Endothelial cell of umbilical vein (primary cell): Measurements from ENCODE around the gene GAR1. TPM values are rescaled to one million over a fixed set of nuclear protein-coding genes. Genes with fewer than 3 reads are reported as not detected.

Source experiments
- BruUV-seq: library from RNA; stranded (reverse); fragments of 400-500 nt; replicated peaks from 2 replicates; lab custom pipeline; 2021; lab: Mats Ljungman, UMichigan
- CTCF ChIA-PET: fragments of 300-600, 350-600 bp; sonication (Branson Sonifier 250); formaldehyde crosslinking; loops from one replicate; lab custom pipeline; 2021; ENCODE audit warnings: antibody characterized with exemption, inconsistent platforms; lab: Charles Lee
- POLR2A ChIA-PET: fragments of 300-600, 350-600 bp; sonication (Branson Sonifier 250); formaldehyde crosslinking; loops from one replicate; lab custom pipeline; 2021; ENCODE audit warnings: antibody characterized with exemption, inconsistent platforms; lab: Charles Lee
- DNase-seq: peaks from one replicate; pipeline ENCODE4 v3.0.0-alpha.2; 2011; ENCODE audit warnings: low read depth, low spot score
- FAIRE-seq: peaks from 2 replicates; lab custom pipeline; 2011; peaks lifted over from hg19 to GRCh38; lab: Jason Lieb, UNC
- H2AFZ ChIP-seq: 2 replicates; pipeline ENCODE4 v1.6.0; 2012; ENCODE audit warnings: low read depth, low read length, control low read depth, inconsistent platforms
- H3K27ac ChIP-seq: 2 replicates; pipeline ENCODE4 v1.5.1; 2011; ENCODE audit warnings: low read depth, mild to moderate bottlenecking, control low read depth, low read length, moderate library complexity; ENCODE audit not compliant: insufficient read depth
- H3K27me3 ChIP-seq, 2 experiments: 2 replicates each; pipeline versions ENCODE4 v1.6.0 to v1.6.1; 2011; ENCODE audit warnings: low read length in 2 of 2, mixed read lengths in 1 of 2; ENCODE audit not compliant: control insufficient read depth in 2 of 2, insufficient read depth in 2 of 2
- H3K36me3 ChIP-seq, 2 experiments: 2 replicates in 1 of 2; 3 replicates in 1 of 2; pipeline ENCODE4 v1.5.1; 2011; ENCODE audit warnings: low read length in 2 of 2, mild to moderate bottlenecking in 1 of 2, moderate library complexity in 1 of 2; ENCODE audit not compliant: control insufficient read depth in 2 of 2, insufficient read depth in 2 of 2; ENCODE audit errors: extremely low read depth in 1 of 2
- H3K4me1 ChIP-seq: 3 replicates; pipeline ENCODE4 v1.5.1; 2011; ENCODE audit warnings: mild to moderate bottlenecking, low read length; ENCODE audit not compliant: control insufficient read depth, insufficient read depth; ENCODE audit errors: extremely low read depth
- H3K4me2 ChIP-seq: 2 replicates; pipeline ENCODE4 v1.6.1; 2011; ENCODE audit warnings: low read length, control low read depth, mixed read lengths; ENCODE audit not compliant: insufficient read depth
- H3K4me3 ChIP-seq, 3 experiments: fragments of 200-600 bp in 1 of 3; sonication (generic), shearing (Covaris generic) in 1 of 3; replicated peaks in 1 of 3; 2 replicates each; pipeline ENCODE4 v1.5.1; 2011 to 2016; ENCODE audit warnings: control low read depth in 3 of 3, low read length in 3 of 3, mild to moderate bottlenecking in 2 of 3, inconsistent platforms in 1 of 3, low read depth in 1 of 3, moderate library complexity in 1 of 3; ENCODE audit not compliant: insufficient read depth in 1 of 3
- H3K79me2 ChIP-seq: 2 replicates; pipeline ENCODE4 v1.6.0; 2012; ENCODE audit warnings: low read length, inconsistent platforms; ENCODE audit not compliant: control insufficient read depth, insufficient read depth
- H3K9ac ChIP-seq: replicated peaks from 2 replicates; pipeline ENCODE3; 2011; ENCODE audit warnings: low read length, control low read depth; ENCODE audit not compliant: insufficient read depth; ENCODE audit errors: extremely low read depth
- H3K9me1 ChIP-seq: replicated peaks from 3 replicates; pipeline ENCODE4 v1.6.0; 2011; ENCODE audit warnings: mild to moderate bottlenecking, low read length; ENCODE audit not compliant: control insufficient read depth, insufficient read depth; ENCODE audit errors: extremely low read depth
- H3K9me3 ChIP-seq: replicated peaks from 2 replicates; pipeline ENCODE4 v1.5.1; 2012; ENCODE audit warnings: low read length, inconsistent platforms; ENCODE audit not compliant: control insufficient read depth, insufficient read depth
- H4K20me1 ChIP-seq: replicated peaks from 2 replicates; pipeline ENCODE3; 2011; ENCODE audit warnings: mild to moderate bottlenecking, low read length; ENCODE audit not compliant: control insufficient read depth, insufficient read depth; ENCODE audit errors: extremely low read depth
- EZH2 ChIP-seq: IDR thresholded peaks from 2 replicates; pipeline ENCODE4 v1.6.1; 2012; ENCODE audit warnings: borderline replicate concordance, low read depth, mild to moderate bottlenecking, moderate library complexity, low read length, inconsistent platforms; ENCODE audit not compliant: severe bottlenecking
- FOS ChIP-seq: IDR thresholded peaks from 2 replicates; pipeline ENCODE4 v1.6.1; 2011; ENCODE audit warnings: mild to moderate bottlenecking, low read length, moderate library complexity, borderline replicate concordance; ENCODE audit not compliant: insufficient read depth
- GATA2 ChIP-seq: IDR thresholded peaks from 2 replicates; pipeline ENCODE4 v1.7.0; 2011; ENCODE audit warnings: low read depth, mild to moderate bottlenecking, moderate library complexity, mixed read lengths, low read length; ENCODE audit not compliant: insufficient read length, insufficient read depth
- JUN ChIP-seq: IDR thresholded peaks from 2 replicates; pipeline ENCODE4 v1.6.1; 2011; ENCODE audit warnings: borderline replicate concordance, low read depth; ENCODE audit not compliant: insufficient read length, insufficient read depth
- MAX ChIP-seq: IDR thresholded peaks from 2 replicates; pipeline ENCODE4 v1.6.1; 2011; ENCODE audit not compliant: insufficient read depth, insufficient read length
- MYC ChIP-seq: IDR thresholded peaks from one replicate; pipeline ENCODE4 v1.6.1; 2011; ENCODE audit warnings: mild to moderate bottlenecking, low read depth, low read length
- POLR2A ChIP-seq: IDR thresholded peaks from 2 replicates; pipeline ENCODE4 v1.6.1; 2012; ENCODE audit warnings: low read depth, mild to moderate bottlenecking, control low read depth, low read length
- POLR2AphosphoS5 ChIP-seq: IDR thresholded peaks from 2 replicates; pipeline ENCODE4 v1.6.1; 2012; ENCODE audit warnings: low read depth, mild to moderate bottlenecking, control low read depth, low read length, moderate library complexity; ENCODE audit not compliant: insufficient read depth
- dilution Hi-C: fragments of 300-500 bp; cut with MboI; formaldehyde crosslinking; loops from one replicate; pipeline ENCODE4 v1.15.0; 2019; ENCODE audit warnings: low sequenced_read_pairs; ENCODE audit not compliant: extremely low pct_ligation_motif_present
- intact Hi-C: fragments of 100-400 bp; cut with micrococcal nuclease; formaldehyde crosslinking; loops from one replicate; pipeline ENCODE4 v1.10.0; 2022
- polyA plus RNA-seq, 4 experiments: library from polyadenylated mRNA; depleted of rRNA in 3 of 4; stranded (reverse) in 3 of 4; unstranded in 1 of 4; fragments of >200 nt; gene quantifications; 2 replicates each; pipeline versions ENCODE4 v1.2.1 to v1.2.3, GENCODE V29; 2011 to 2012; ENCODE audit warnings: missing spikeins in 1 of 4
- total RNA-seq: library from RNA; stranded (reverse); gene quantifications from 2 replicates; pipeline ENCODE4 v1.2.3, GENCODE V29; 2021
- TF ChIP-seq, protein P1 (sequence below), 2 donors: IDR thresholded peaks; 1 replicate in 1 of 2; 2 replicates in 1 of 2; pipeline ENCODE4 v1.5.1; 2011; ENCODE audit warnings: low read length in 2 of 2, mild to moderate bottlenecking in 2 of 2, moderate library complexity in 2 of 2, control low read depth in 1 of 2, inconsistent platforms in 1 of 2, low read depth in 1 of 2; ENCODE audit not compliant: insufficient read depth in 1 of 2; ENCODE audit errors: extremely low read depth in 1 of 2

Gene GAR1
- total and polyA plus RNA-seq, 2 donors (not counting 3 experiments of a cell fraction or from before 2014, with no cell fraction given), result 12.7 to 29.1 TPM

- BruUV-seq, result no TSS peak
- H3K27me3 ChIP-seq, result no peaks in the 10 kb centered on the region
- no peak overlapping the region for H3K4me2 ChIP-seq
- no peak for DNase-seq
- H3K9me1 ChIP-seq, result no peaks in the 10 kb centered on the region
- TF ChIP-seq GATA2 (no peak), POLR2A (no peak), EZH2 (no peak), FOS (no peak), MYC (no peak), JUN (no peak), MAX (no peak), POLR2AphosphoS5 (no peak)
- TF ChIP-seq, protein P1, sequence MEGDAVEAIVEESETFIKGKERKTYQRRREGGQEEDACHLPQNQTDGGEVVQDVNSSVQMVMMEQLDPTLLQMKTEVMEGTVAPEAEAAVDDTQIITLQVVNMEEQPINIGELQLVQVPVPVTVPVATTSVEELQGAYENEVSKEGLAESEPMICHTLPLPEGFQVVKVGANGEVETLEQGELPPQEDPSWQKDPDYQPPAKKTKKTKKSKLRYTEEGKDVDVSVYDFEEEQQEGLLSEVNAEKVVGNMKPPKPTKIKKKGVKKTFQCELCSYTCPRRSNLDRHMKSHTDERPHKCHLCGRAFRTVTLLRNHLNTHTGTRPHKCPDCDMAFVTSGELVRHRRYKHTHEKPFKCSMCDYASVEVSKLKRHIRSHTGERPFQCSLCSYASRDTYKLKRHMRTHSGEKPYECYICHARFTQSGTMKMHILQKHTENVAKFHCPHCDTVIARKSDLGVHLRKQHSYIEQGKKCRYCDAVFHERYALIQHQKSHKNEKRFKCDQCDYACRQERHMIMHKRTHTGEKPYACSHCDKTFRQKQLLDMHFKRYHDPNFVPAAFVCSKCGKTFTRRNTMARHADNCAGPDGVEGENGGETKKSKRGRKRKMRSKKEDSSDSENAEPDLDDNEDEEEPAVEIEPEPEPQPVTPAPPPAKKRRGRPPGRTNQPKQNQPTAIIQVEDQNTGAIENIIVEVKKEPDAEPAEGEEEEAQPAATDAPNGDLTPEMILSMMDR (IDR thresholded peaks at IDR 0.05; ENCODE audit: extremely low read depth in 1 of 2, insufficient read depth in 1 of 2, low read depth in 1 of 2, low read length in 2 of 2), result no peak
- no peaks in the 10 kb centered on the region for H4K20me1 ChIP-seq
- H2AFZ ChIP-seq, result no peak overlapping the region
- no peak overlapping the region for H3K27ac ChIP-seq
- H3K36me3 ChIP-seq, result no peaks in the 10 kb centered on the region
- dilution Hi-C loops, result no loop called here
- no peak overlapping the region for H3K9ac ChIP-seq
- no peaks in the 10 kb centered on the region for H3K4me1 ChIP-seq
- intact Hi-C loops, result no loop called here
- H3K9me3 ChIP-seq, result no peaks in the 10 kb centered on the region
- CTCF ChIA-PET, result no interaction called here
- POLR2A ChIA-PET, result no interaction called here
- H3K79me2 ChIP-seq, result no peaks in the 10 kb centered on the region
- H3K4me3 ChIP-seq, result no peak overlapping the region
- no peak for FAIRE-seq
These were observed 28.7 kb upstream of the GAR1 start for GRCh38 chr4:109786846-109787245.
